HUES48 (cell line): Measurements from ENCODE around the gene EML6.
"Not testable (repeated sequence)": the region's sequence is repeated elsewhere in the genome, so short reads cannot be mapped to it uniquely, and the experiment has no call there.

Experiments
- H3K27ac ChIP-seq: one replicate; pipeline ENCODE4 v1.7.0; 2013; ENCODE audit warnings: low read depth, low read length, inconsistent platforms
- H3K27me3 ChIP-seq: 2 replicates; pipeline ENCODE4 v1.6.1; 2013; ENCODE audit warnings: mild to moderate bottlenecking, low read length; ENCODE audit not compliant: control insufficient read depth, insufficient read depth
- H3K36me3 ChIP-seq: 2 replicates; pipeline ENCODE4 v1.6.1; 2013; ENCODE audit warnings: low read length; ENCODE audit not compliant: control insufficient read depth, insufficient read depth
- H3K4me1 ChIP-seq: 2 replicates; pipeline ENCODE4 v1.6.1; 2013; ENCODE audit warnings: mild to moderate bottlenecking, low read length; ENCODE audit not compliant: control insufficient read depth, insufficient read depth
- H3K4me3 ChIP-seq: 2 replicates; pipeline ENCODE4 v1.5.1; 2013; ENCODE audit warnings: mild to moderate bottlenecking, low read depth, low read length
- H3K9ac ChIP-seq: 2 replicates; pipeline ENCODE4 v1.6.1; 2013; ENCODE audit warnings: mild to moderate bottlenecking, low read depth, low read length, moderate library complexity
- H3K9me3 ChIP-seq: 2 replicates; pipeline ENCODE4 v1.6.1; 2013; ENCODE audit warnings: low read length; ENCODE audit not compliant: control insufficient read depth, insufficient read depth

The EML6 gene

GRCh38 chr2:54824567-54824966, 101.1 kb downstream of the EML6 start:
- H3K27me3 ChIP-seq = peaks cover 4% of the 10 kb centered on the region; the same call in 1 of the 2 replicates
- H3K4me1 ChIP-seq = peaks cover 9% of the 10 kb centered on the region
- no peaks in the 10 kb centered on the region for H3K36me3 ChIP-seq
- no peak overlapping the region for H3K27ac ChIP-seq
- H3K9me3 ChIP-seq = no peaks in the 10 kb centered on the region
- no peak overlapping the region for H3K4me3 ChIP-seq
- H3K9ac ChIP-seq = no peak overlapping the region

GRCh38 chr2:54830546-54830945, 107.1 kb downstream of the EML6 start:
- no peak overlapping the region for H3K9ac ChIP-seq
- no peaks in the 10 kb centered on the region for H3K4me1 ChIP-seq
- H3K36me3 ChIP-seq = no peaks in the 10 kb centered on the region
- H3K27me3 ChIP-seq = peaks cover 3% of the 10 kb centered on the region; the same call in 1 of the 2 replicates
- H3K4me3 ChIP-seq = no peak overlapping the region
- H3K27ac ChIP-seq = no peak overlapping the region
- H3K9me3 ChIP-seq = no peaks in the 10 kb centered on the region

GRCh38 chr2:54831480-54831879, 108.0 kb downstream of the EML6 start:
- Histone ChIP-seq H3K4me3 (no peak overlapping the region), H3K9me3 (no peaks in the 10 kb centered on the region), H3K4me1 (no peaks in the 10 kb centered on the region), H3K27me3 (no peaks in the 10 kb centered on the region), H3K27ac (no peak overlapping the region), H3K9ac (no peak overlapping the region), H3K36me3 (no peaks in the 10 kb centered on the region)

DNA sequence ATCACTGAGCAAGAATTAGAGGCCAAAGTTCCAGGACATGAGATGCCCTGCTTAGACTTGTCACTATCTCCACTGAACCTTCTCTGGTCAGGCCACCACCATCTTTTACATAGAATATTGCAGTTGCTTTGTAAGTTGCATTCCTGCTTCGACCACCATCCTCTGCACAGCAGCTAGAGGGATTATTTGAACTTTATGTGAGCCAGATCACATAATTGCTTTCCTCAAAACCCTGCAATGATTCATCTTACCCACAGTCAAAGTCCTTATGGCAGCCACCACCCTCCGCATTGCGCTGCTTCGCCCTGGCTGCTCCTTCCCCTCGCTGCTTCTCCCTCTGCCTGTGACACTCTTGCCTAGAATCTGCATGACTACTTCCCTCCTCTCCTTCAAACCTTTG, 111.3 kb downstream of the EML6 start:
- no peaks in the 10 kb centered on the region for H3K9me3 ChIP-seq
- H3K4me1 ChIP-seq = no peaks in the 10 kb centered on the region
- no peak overlapping the region for H3K27ac ChIP-seq
- H3K36me3 ChIP-seq = no peaks in the 10 kb centered on the region
- H3K27me3 ChIP-seq = no peaks in the 10 kb centered on the region
- no peak overlapping the region for H3K9ac ChIP-seq
- no peak overlapping the region for H3K4me3 ChIP-seq

DNA sequence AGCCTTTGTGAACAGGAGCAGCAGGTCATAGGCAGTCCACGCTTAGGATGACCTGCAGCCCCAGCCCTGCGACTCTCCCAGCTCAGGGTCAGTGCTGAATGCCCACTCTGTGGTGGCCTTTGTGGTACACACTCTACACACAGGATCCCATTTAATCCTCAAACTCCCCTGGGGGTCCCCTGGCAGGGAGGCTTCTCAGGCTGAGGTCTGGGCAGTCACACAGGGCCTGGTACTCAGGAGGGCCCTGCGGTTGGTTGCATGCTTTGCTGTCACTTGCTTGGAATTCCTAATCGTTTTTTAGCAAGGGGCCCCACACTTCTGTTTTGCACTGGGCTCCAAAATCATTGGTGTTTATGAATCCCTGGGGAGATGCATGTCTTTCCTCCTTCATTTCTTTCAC, 113.0 kb downstream of the EML6 start:
- Histone ChIP-seq H3K9me3 (no peaks in the 10 kb centered on the region), H3K36me3 (no peaks in the 10 kb centered on the region), H3K4me3 (no peak overlapping the region), H3K9ac (no peak overlapping the region), H3K4me1 (no peaks in the 10 kb centered on the region), H3K27ac (no peak overlapping the region), H3K27me3 (no peaks in the 10 kb centered on the region)

DNA sequence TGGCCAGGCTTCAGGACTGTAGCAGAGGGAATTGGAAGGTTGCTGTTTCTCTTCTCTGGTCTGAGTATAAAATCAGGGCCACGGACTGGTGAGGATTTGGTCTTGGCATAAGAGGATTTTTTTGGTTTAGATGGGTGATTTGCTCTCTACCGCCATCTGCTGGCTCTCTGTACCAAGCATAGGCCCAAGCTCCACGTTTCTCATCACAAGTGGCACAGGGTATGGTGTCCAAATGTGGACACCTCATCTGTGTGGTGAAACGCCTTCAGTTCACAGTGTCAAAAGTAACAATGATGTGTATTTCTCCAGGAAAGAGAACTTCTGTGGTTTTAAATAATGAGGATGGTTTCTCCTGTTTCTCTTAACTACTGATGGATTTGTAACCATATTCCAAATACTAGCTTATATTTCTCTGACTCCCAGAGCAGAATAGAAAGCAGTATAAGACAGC, 115.1 kb downstream of the EML6 start:
- no peak overlapping the region for H3K27ac ChIP-seq
- no peak overlapping the region for H3K4me3 ChIP-seq
- H3K9me3 ChIP-seq = no peaks in the 10 kb centered on the region
- H3K36me3 ChIP-seq = no peaks in the 10 kb centered on the region
- H3K4me1 ChIP-seq = no peaks in the 10 kb centered on the region
- no peak overlapping the region for H3K9ac ChIP-seq
- H3K27me3 ChIP-seq = no peaks in the 10 kb centered on the region

DNA sequence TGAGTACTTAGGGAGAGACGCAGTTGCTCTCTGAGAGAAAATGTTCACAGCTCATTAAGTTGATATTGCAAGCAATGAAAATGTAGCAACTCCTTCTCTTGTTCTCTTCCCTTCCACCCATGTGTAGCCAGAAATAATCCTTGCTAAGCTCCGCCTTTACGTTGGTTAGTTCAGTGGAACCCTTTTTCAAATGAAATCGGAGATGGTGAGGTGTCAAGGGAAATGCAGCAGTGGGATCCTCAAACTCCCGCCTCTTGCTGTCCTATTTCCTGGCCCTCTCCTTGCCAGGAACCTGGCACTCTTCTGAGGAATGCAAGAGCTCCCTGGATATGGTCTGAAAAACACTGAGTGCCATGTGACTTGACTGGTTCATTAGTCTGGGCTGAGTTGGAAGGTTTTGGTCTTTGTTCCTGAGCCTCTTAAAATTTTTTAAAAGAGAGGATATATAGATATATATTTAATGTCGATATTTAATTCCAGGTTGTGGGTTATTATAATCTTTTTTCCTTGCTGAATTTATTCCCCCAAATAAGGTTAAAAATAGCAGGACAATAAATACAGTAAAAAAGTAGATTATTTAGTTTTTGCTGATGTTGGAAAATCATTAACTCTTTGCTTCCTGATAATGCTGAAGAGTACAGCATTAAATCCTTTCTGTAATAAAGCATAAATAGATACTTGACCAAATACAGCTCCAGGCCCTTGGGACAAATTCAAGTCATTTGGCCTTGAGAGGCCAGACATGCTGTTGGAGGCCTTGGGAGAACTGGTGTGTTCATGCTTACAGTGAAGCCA, 116.2 kb downstream of the EML6 start:
- Histone ChIP-seq H3K36me3 (no peaks in the 10 kb centered on the region), H3K9ac (no peak overlapping the region)

DNA sequence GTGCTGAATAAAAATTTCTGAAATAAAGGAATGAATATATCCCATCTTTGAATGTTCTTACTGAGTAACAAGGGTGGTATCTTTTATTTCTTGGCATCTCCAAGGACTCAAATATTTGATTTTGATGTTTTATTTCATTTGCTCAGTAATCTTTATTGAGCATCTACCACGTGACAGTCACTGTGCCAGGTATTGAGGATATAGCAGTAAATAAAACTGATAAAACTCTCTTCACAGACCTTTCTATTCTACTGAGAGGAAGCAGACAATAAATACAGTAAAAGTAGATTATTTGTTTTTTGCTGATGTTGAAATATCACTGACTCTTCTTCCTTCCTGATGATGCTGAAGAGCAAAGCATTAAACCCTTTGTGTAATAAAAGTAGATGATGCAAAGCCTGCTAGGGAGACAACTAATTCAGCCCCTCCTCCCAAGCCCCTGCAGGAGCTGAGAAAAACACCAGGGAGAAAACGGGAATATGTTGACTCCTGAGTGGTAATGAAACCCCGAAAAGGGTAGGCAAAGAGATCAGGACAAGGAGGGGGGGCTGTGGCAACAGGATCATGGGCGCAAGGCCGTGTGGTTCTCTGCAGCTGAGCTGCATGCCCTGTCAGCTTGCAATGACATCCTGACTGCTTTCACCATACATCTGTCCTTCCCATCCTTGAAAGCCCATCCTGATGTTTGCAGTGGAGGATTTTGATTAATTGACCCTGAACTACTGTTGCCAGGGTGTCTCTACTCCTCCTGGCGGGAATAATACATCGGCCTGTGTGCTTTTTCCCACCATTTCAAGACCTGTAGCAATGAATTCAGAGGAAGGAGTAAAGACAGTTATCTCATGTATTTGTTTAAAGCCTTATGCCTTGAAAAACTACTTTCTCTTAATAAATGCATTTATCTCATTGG, 117.4 kb downstream of the EML6 start:
- H3K27ac ChIP-seq = no peak overlapping the region
- no peak overlapping the region for H3K4me3 ChIP-seq
- no peaks in the 10 kb centered on the region for H3K27me3 ChIP-seq
- no peaks in the 10 kb centered on the region for H3K9me3 ChIP-seq
- no peak overlapping the region for H3K9ac ChIP-seq
- no peaks in the 10 kb centered on the region for H3K4me1 ChIP-seq
- no peaks in the 10 kb centered on the region for H3K36me3 ChIP-seq

More for the DNA sequence above, 116.2 kb downstream of the EML6 start:
- Histone ChIP-seq H3K27me3 (no peaks in the 10 kb centered on the region), H3K9me3 (no peaks in the 10 kb centered on the region), H3K27ac (no peak overlapping the region), H3K4me1 (no peaks in the 10 kb centered on the region), H3K4me3 (no peak overlapping the region)

- not testable (repeated sequence) for H3K4me1 ChIP-seq, H3K9me3 ChIP-seq, H3K4me3 ChIP-seq, H3K36me3 ChIP-seq, H3K27me3 ChIP-seq, H3K27ac ChIP-seq, H3K9ac ChIP-seq
Observed at GRCh38 chr2:54841500-54841899, 118.0 kb downstream of the EML6 start.

GRCh38 chr2:54845094-54845493, 121.6 kb downstream of the EML6 start:
- H3K9me3 ChIP-seq = no peaks in the 10 kb centered on the region
- no peaks in the 10 kb centered on the region for H3K4me1 ChIP-seq
- H3K27me3 ChIP-seq = no peaks in the 10 kb centered on the region
- no peak overlapping the region for H3K27ac ChIP-seq
- no peaks in the 10 kb centered on the region for H3K36me3 ChIP-seq
- H3K4me3 ChIP-seq = no peak overlapping the region
- no peak overlapping the region for H3K9ac ChIP-seq

DNA sequence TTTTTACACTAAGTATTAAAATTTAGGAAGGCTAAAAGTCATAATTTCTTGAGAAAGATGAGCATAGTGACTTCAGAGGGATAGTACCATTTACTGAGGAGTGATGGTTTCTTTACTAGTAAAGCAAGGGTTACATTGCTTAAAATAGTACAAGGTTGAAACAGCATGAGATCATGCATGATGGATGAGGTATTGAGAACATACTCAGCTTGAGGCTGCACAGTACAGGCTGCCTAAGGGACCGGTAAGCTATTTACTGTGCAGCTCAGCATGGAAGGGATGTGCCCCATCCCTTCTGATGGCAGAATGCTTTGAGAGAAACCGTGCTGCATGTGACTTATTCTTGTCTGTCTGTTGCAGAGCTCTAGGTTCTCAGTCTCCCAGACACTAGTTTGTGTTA, 122.1 kb downstream of the EML6 start:
- Histone ChIP-seq H3K27ac (no peak overlapping the region), H3K9ac (no peak overlapping the region), H3K36me3 (no peaks in the 10 kb centered on the region), H3K4me1 (no peaks in the 10 kb centered on the region), H3K27me3 (no peaks in the 10 kb centered on the region), H3K4me3 (no peak overlapping the region), H3K9me3 (no peaks in the 10 kb centered on the region)
